SU-DHL-6 (cell line): ENCODE measurements around the gene TTC19.

Experiments
- H2AFZ ChIP-seq: fragments of 200-600 bp; sonication (generic); 2 replicates; pipeline ENCODE4 v1.6.1; 2014; ENCODE audit warnings: low read depth, mild to moderate bottlenecking, moderate library complexity, mixed read lengths, antibody characterized with exemption, low read length; ENCODE audit not compliant: severe bottlenecking
- H3F3A ChIP-seq: fragments of 200-600 bp; shearing (Covaris generic); 2 replicates; pipeline ENCODE4 v1.6.0; 2016; ENCODE audit warnings: antibody characterized with exemption, mild to moderate bottlenecking; ENCODE audit not compliant: insufficient read depth
- H3K27ac ChIP-seq: fragments of 200-600 bp; sonication (generic); 2 replicates; pipeline ENCODE4 v1.5.1; 2016; ENCODE audit warnings: low read depth, mild to moderate bottlenecking, low read length, moderate library complexity, mixed read lengths
- H3K27me3 ChIP-seq: fragments of 200-600 bp; sonication (generic), shearing (Covaris generic); 2 replicates; pipeline ENCODE4 v1.6.0; 2014; ENCODE audit warnings: mild to moderate bottlenecking, low read length
- H3K36me3 ChIP-seq: fragments of 200-600 bp; sonication (generic); 2 replicates; pipeline ENCODE4 v1.6.1; 2014; ENCODE audit warnings: mild to moderate bottlenecking, low read length, mixed read lengths
- H3K4me2 ChIP-seq: fragments of 300-600, 200-600 bp; shearing (Covaris generic), sonication (generic); 2 replicates; pipeline ENCODE4 v1.6.0; 2014; ENCODE audit warnings: low read length, low read depth, mild to moderate bottlenecking; ENCODE audit not compliant: poor library complexity, severe bottlenecking
- H3K4me3 ChIP-seq: fragments of 200-600 bp; sonication (generic); 2 replicates; pipeline ENCODE4 v1.5.1; 2014; ENCODE audit warnings: antibody characterized with exemption, low read length, mild to moderate bottlenecking, mixed read lengths; ENCODE audit not compliant: insufficient read depth, poor library complexity, severe bottlenecking
- H3K79me2 ChIP-seq: fragments of 200-600 bp; sonication (generic); 2 replicates; pipeline ENCODE4 v1.6.1; 2014; ENCODE audit warnings: mild to moderate bottlenecking, low read length, moderate library complexity; ENCODE audit not compliant: insufficient read depth
- H3K9ac ChIP-seq: fragments of 200-600 bp; sonication (generic); 2 replicates; pipeline ENCODE4 v1.7.0; 2014; ENCODE audit warnings: mild to moderate bottlenecking, low read length
- H3K9me2 ChIP-seq: fragments of 200-600 bp; sonication (generic); replicated peaks from 2 replicates; pipeline ENCODE4 v1.6.1; 2014; ENCODE audit warnings: low read length; ENCODE audit not compliant: insufficient read depth
- H3K9me3 ChIP-seq: fragments of 200-600 bp; sonication (generic); 2 replicates; pipeline ENCODE4 v1.6.1; 2014; ENCODE audit warnings: low read length, mixed read lengths; ENCODE audit not compliant: insufficient read depth
- H4K20me1 ChIP-seq: fragments of 200-600 bp; sonication (generic); 2 replicates; pipeline ENCODE4 v1.6.1; 2014; ENCODE audit warnings: low read depth, mild to moderate bottlenecking, antibody characterized with exemption, low read length, moderate library complexity, mixed read lengths
- EZH2phosphoT487 ChIP-seq: fragments of 200-600 bp; sonication (generic), shearing (Covaris generic); conservative IDR thresholded peaks from 2 replicates; pipeline ENCODE4 v1.6.1; 2018; ENCODE audit warnings: mild to moderate bottlenecking, antibody characterized with exemption, low read length, moderate library complexity, mixed read lengths
- TF ChIP-seq, protein P1 (sequence below): fragments of 200-600 bp; sonication (generic); IDR thresholded peaks from one replicate; pipeline ENCODE4 v1.5.1; 2017; ENCODE audit warnings: antibody characterized with exemption, mild to moderate bottlenecking, low read length, moderate library complexity; ENCODE audit not compliant: insufficient read depth, poor library complexity, severe bottlenecking

Gene TTC19

DNA sequence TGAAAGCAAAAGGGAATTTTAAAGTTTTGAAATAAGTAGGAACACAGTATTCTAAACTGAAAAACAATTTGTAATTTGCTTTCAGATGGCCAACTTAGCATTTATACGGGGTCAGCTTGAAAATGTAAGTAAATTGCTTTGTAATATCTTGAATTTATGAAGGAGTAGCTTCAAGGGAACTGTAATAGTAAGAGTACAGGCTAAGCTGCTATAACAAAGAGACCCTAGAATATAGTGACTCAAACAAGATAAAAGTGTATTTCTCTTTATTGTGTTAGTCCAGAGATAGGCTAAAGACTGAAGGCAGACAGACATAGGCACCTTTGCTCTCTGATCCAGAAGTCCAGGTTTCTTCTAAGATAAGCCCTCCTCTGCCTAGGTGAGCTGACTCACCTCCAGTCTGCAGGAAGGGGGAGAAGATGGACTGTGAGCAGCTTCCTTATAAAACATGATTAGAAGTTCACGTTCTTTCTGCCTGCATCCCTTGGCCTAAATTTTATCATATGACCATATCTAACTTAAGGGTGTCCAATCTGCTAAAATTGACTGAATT lies 3.2 kb downstream of the TTC19 start:
- Histone ChIP-seq H3K9me2 (no peaks in the 10 kb centered on the region), H3K36me3 (peaks cover 43% of the 10 kb centered on the region), H3K4me3 (no peak overlapping the region), H3K79me2 (peaks cover 21% of the 10 kb centered on the region), H3K4me2 (no peak overlapping the region), H3F3A (peaks cover 10% of the 10 kb centered on the region), H3K9ac (no peak overlapping the region), H3K27ac (no peak overlapping the region), H2AFZ (no peak overlapping the region), H4K20me1 (no peaks in the 10 kb centered on the region), H3K27me3 (no peaks in the 10 kb centered on the region), H3K9me3 (no peaks in the 10 kb centered on the region)
- TF ChIP-seq, protein P1, sequence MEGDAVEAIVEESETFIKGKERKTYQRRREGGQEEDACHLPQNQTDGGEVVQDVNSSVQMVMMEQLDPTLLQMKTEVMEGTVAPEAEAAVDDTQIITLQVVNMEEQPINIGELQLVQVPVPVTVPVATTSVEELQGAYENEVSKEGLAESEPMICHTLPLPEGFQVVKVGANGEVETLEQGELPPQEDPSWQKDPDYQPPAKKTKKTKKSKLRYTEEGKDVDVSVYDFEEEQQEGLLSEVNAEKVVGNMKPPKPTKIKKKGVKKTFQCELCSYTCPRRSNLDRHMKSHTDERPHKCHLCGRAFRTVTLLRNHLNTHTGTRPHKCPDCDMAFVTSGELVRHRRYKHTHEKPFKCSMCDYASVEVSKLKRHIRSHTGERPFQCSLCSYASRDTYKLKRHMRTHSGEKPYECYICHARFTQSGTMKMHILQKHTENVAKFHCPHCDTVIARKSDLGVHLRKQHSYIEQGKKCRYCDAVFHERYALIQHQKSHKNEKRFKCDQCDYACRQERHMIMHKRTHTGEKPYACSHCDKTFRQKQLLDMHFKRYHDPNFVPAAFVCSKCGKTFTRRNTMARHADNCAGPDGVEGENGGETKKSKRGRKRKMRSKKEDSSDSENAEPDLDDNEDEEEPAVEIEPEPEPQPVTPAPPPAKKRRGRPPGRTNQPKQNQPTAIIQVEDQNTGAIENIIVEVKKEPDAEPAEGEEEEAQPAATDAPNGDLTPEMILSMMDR: no peak
- TF ChIP-seq EZH2phosphoT487: no peak

DNA sequence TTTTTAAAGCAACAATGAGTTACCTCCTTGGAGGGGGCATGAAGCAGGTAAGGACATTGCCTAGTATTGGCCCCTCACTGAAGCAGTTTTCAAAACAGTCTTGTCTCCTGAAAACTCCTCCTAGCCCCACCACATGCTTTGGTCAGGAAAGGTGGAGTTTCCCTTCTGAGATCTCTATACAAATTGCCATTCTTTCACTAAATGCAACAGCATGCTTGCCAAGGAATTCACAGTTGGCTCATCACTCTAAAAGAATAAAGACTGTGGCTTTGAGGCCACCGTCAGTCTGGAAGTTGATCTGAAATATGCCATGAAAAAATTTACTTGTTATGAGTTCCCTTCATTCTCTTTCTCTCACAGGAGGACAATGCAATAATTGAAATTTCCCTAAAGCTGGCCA lies 4.2 kb downstream of the TTC19 start:
- Histone ChIP-seq H3K79me2 (peaks cover 21% of the 10 kb centered on the region), H3K4me3 (no peak overlapping the region), H3K9me3 (no peaks in the 10 kb centered on the region), H3K36me3 (peaks cover 52% of the 10 kb centered on the region), H3K27ac (no peak overlapping the region), H3K9ac (no peak overlapping the region), H2AFZ (no peak overlapping the region), H3F3A (peaks cover 5% of the 10 kb centered on the region), H3K4me2 (no peak overlapping the region), H3K9me2 (no peaks in the 10 kb centered on the region), H3K27me3 (no peaks in the 10 kb centered on the region), H4K20me1 (no peaks in the 10 kb centered on the region)
- TF ChIP-seq EZH2phosphoT487: no peak
- TF ChIP-seq, protein P1: no peak

DNA sequence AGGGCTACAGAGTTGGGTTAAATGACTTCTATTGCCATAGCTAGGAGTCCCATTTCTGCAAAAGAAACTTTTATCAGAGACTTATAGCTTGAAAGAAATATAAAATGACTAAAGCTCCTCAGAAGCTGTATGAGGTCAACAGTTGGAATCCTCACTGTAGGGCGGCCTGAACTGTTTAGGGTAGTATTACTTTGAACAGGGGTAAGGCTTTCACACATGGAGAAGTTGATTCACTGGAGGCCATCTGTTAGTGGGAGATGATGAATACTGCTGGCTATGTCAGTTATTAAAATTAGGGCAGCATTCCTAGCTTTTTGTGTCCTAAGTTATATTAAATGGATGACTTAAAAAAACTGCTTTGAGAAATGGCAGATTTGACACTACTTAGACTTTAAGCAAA lies 6.0 kb downstream of the TTC19 start:
- H2AFZ ChIP-seq: no peak overlapping the region
- no peak overlapping the region for H3K4me2 ChIP-seq
- H3K27me3 ChIP-seq: no peaks in the 10 kb centered on the region
- H4K20me1 ChIP-seq: no peaks in the 10 kb centered on the region
- no peaks in the 10 kb centered on the region for H3K9me3 ChIP-seq
- no peak overlapping the region for H3K9ac ChIP-seq
- H3K79me2 ChIP-seq: peaks cover 14% of the 10 kb centered on the region
- TF ChIP-seq, protein P1: no peak
- H3F3A ChIP-seq: no peaks in the 10 kb centered on the region
- H3K36me3 ChIP-seq: peaks cover 61% of the 10 kb centered on the region
- no peak overlapping the region for H3K27ac ChIP-seq
- no peak overlapping the region for H3K4me3 ChIP-seq
- H3K9me2 ChIP-seq: no peaks in the 10 kb centered on the region
